ENCODE data around the gene HEXD. TPM values are rescaled to one million over a fixed set of nuclear protein-coding genes. Genes with fewer than 3 reads are reported as not detected.

The HEXD gene
- total and polyA plus RNA-seq, 3 experiments from 2014 or later = 10.6 to 30.4 (median 29.6) TPM

- Mint-ChIP-seq H3K27ac (no peak overlapping the region), H3K4me3 (no peak overlapping the region), H3K4me1 (peaks cover 2 to 12% (median 10%) of the 10 kb centered on the region in 3 donors), H3K27me3 (no peaks in the 10 kb centered on the region), H3K36me3 (peaks cover 7 to 68% (median 21%) of the 10 kb centered on the region in 3 donors), H3K9me3 (no peaks in the 10 kb centered on the region)
- H3K9me3 ChIP-seq (ENCODE audit: low read length) = no peaks in the 10 kb centered on the region
- no peaks in the 10 kb centered on the region for H3K27me3 ChIP-seq (ENCODE audit: insufficient read depth, low read length, poor library complexity, severe bottlenecking)
- H3K27ac ChIP-seq (ENCODE audit: low read depth, low read length) = no peak overlapping the region
- no peaks in the 10 kb centered on the region for H3K4me1 ChIP-seq (ENCODE audit: insufficient read depth, low read length)
- CTCF ChIA-PET = no interaction called here
- H3K4me3 ChIP-seq (ENCODE audit: low read length) = no peak overlapping the region
- DNase-seq = no peak
- POLR2A ChIA-PET = interaction anchor here (1.5 kb wide), 1 partner anchor 12 kb away, joined by 4 read pairs; the partner anchor contains the start of gene NARF
- H3K36me3 ChIP-seq (ENCODE audit: insufficient read depth, low read length) = peaks cover 19% of the 10 kb centered on the region
Observed at GRCh38 chr17:82470065-82470464, 51.9 kb downstream of the HEXD start.

DNA sequence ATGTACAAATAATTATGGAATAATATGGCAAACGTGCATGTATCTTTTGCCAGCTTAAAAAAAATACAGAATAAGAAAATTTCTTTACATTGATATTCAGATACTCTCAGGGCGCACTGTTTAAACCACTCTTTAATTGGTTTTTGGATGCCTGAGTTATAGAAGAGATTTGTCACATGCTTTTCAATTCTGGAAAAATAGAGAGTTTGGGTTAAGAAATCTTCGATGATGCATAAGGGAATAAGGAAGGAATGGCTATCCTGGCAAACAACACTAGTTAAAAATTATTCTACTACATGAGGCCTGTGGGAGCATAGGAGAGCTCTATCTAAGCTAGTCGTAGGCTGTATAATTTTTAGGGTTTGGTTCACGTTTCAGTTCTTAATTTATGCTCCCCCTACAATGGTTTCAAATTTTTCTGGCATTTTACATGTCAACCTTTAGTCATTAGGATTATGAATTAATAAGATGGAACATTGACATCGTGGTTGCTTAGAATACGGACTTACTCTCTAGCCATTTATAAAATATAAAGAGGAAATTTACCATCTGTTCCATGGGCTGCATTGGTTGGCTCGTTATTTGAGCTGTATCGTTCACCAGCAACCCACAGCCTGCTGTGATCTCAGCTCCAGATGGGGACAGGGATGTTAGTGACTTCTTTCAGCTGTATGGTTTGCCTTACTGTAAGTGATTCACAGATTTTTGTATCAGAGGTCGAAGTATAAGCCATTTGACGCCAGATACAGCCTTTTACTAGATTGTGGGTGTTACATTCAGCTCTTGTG lies 56.3 kb downstream of the HEXD start:
- CTCF ChIA-PET = no interaction called here
- H3K4me3 Mint-ChIP-seq = no peak overlapping the region

DNA sequence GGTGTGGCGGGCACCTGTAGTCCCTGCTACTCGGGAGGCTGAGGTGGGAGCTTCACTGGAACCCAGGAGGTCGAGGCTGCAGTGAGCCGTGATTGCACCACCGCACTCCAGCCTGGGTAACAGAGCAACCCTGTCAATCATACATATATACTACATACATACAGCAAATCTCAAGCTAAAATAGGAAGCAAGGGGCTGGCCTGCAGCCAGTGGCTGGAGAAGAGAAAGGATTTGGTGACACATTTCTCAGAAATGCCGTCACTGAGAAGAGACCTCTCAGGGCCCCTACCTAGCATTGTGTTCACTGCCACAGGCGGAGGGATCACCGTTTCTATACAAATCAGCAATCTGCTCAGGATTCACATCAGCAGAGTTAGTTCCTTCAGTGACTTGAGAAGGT lies 57.3 kb downstream of the HEXD start:
- Histone ChIP-seq H3K27me3 (ENCODE audit: insufficient read depth, low read length, poor library complexity, severe bottlenecking) (no peaks in the 10 kb centered on the region), H3K4me3 (ENCODE audit: low read length) (no peak overlapping the region), H3K4me1 (ENCODE audit: insufficient read depth, low read length) (no peaks in the 10 kb centered on the region), H3K9me3 (ENCODE audit: low read length) (no peaks in the 10 kb centered on the region), H3K36me3 (ENCODE audit: insufficient read depth, low read length) (peaks cover 28% of the 10 kb centered on the region), H3K27ac (ENCODE audit: low read depth, low read length) (no peak overlapping the region)
- CTCF ChIA-PET = no interaction called here
- no peaks in the 10 kb centered on the region for H3K9me3 Mint-ChIP-seq
- no peak overlapping the region for H3K4me3 Mint-ChIP-seq
- H3K27me3 Mint-ChIP-seq = no peaks in the 10 kb centered on the region
- H3K27ac Mint-ChIP-seq = peak overlapping the region in 1 of 8 donors; percentile 46
- DNase-seq = no peak
- peaks cover 0 to 66% (median 12%) of the 10 kb centered on the region in 3 donors for H3K36me3 Mint-ChIP-seq
- POLR2A ChIA-PET = no interaction called here
- H3K4me1 Mint-ChIP-seq = peaks cover 9 to 12% (median 10%) of the 10 kb centered on the region in 3 donors

More for the DNA sequence above, 56.3 kb downstream of the HEXD start:
- H3K9me3 Mint-ChIP-seq = no peaks in the 10 kb centered on the region
- H3K4me1 Mint-ChIP-seq = peaks cover 9 to 15% (median 12%) of the 10 kb centered on the region in 3 donors
- peaks cover 4 to 60% (median 15%) of the 10 kb centered on the region in 3 donors for H3K36me3 Mint-ChIP-seq
- no peak for DNase-seq
- peaks cover 18% of the 10 kb centered on the region for H3K36me3 ChIP-seq (ENCODE audit: insufficient read depth, low read length)
- H3K4me3 ChIP-seq (ENCODE audit: low read length) = no peak overlapping the region
- H3K27ac ChIP-seq (ENCODE audit: low read depth, low read length) = no peak overlapping the region
- peak overlapping the region in 2 of 8 donors; percentile 18 to 47 for H3K27ac Mint-ChIP-seq
- H3K27me3 ChIP-seq (ENCODE audit: insufficient read depth, low read length, poor library complexity, severe bottlenecking) = no peaks in the 10 kb centered on the region
- POLR2A ChIA-PET = no interaction called here
- no peaks in the 10 kb centered on the region for H3K9me3 ChIP-seq (ENCODE audit: low read length)
- no peaks in the 10 kb centered on the region for H3K4me1 ChIP-seq (ENCODE audit: insufficient read depth, low read length)
- no peaks in the 10 kb centered on the region for H3K27me3 Mint-ChIP-seq

GRCh38 chr17:82477934-82478333 lies 59.8 kb downstream of the HEXD start:
- peak overlapping the region in 5 of 8 donors; percentile 19 to 47 (median 23) for H3K27ac Mint-ChIP-seq
- H3K4me1 Mint-ChIP-seq = peaks cover 9 to 12% (median 10%) of the 10 kb centered on the region in 3 donors
- Histone ChIP-seq H3K9me3 (ENCODE audit: low read length) (no peaks in the 10 kb centered on the region), H3K27ac (ENCODE audit: low read depth, low read length) (no peak overlapping the region), H3K4me1 (ENCODE audit: insufficient read depth, low read length) (no peaks in the 10 kb centered on the region), H3K27me3 (ENCODE audit: insufficient read depth, low read length, poor library complexity, severe bottlenecking) (no peaks in the 10 kb centered on the region), H3K36me3 (ENCODE audit: insufficient read depth, low read length) (peaks cover 39% of the 10 kb centered on the region), H3K4me3 (ENCODE audit: low read length) (no peak overlapping the region)
- ChIA-PET CTCF (interaction anchor here (1.4 kb wide), 1 partner anchor 17 kb away, joined by 3 read pairs; no protein-coding TSS in a partner anchor), POLR2A (no interaction called here)
- H3K27me3 Mint-ChIP-seq = no peaks in the 10 kb centered on the region
- no peak for DNase-seq
- no peaks in the 10 kb centered on the region for H3K9me3 Mint-ChIP-seq
- no peak overlapping the region for H3K4me3 Mint-ChIP-seq
- peaks cover 0 to 73% (median 12%) of the 10 kb centered on the region in 3 donors for H3K36me3 Mint-ChIP-seq

DNA sequence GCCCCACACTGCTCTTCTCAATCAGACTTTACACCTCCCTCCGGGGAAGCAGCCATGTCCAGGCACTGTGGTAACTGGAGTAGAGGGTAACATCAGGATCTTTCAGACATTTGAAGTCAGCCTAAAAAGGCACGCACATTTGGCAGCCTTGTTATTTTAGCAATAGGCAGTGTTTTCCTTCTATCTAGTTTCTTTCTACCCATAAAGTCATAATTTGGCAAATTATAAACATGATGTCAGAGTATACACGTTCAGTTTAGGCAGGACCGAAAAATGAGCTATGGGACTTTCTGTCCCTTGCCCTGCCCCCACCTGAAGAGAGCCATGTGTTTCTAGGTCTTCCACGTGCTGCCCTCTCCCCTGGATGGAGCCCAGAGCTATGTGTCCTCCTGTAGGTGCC lies 61.5 kb downstream of the HEXD start:
- H3K27ac ChIP-seq (ENCODE audit: low read depth, low read length) = no peak overlapping the region
- Mint-ChIP-seq H3K27ac (peak overlapping the region in 1 of 8 donors; percentile 13), H3K9me3 (no peaks in the 10 kb centered on the region), H3K27me3 (no peaks in the 10 kb centered on the region), H3K4me3 (no peak overlapping the region), H3K4me1 (peaks cover 10 to 12% (median 10%) of the 10 kb centered on the region in 3 donors), H3K36me3 (peaks cover 0 to 81% (median 11%) of the 10 kb centered on the region in 3 donors)
- ChIA-PET CTCF (no interaction called here), POLR2A (no interaction called here)
- H3K36me3 ChIP-seq (ENCODE audit: insufficient read depth, low read length) = peaks cover 39% of the 10 kb centered on the region
- DNase-seq = no peak
- H3K4me1 ChIP-seq (ENCODE audit: insufficient read depth, low read length) = no peaks in the 10 kb centered on the region
- H3K9me3 ChIP-seq (ENCODE audit: low read length) = no peaks in the 10 kb centered on the region
- no peaks in the 10 kb centered on the region for H3K27me3 ChIP-seq (ENCODE audit: insufficient read depth, low read length, poor library complexity, severe bottlenecking)
- no peak overlapping the region for H3K4me3 ChIP-seq (ENCODE audit: low read length)

DNA sequence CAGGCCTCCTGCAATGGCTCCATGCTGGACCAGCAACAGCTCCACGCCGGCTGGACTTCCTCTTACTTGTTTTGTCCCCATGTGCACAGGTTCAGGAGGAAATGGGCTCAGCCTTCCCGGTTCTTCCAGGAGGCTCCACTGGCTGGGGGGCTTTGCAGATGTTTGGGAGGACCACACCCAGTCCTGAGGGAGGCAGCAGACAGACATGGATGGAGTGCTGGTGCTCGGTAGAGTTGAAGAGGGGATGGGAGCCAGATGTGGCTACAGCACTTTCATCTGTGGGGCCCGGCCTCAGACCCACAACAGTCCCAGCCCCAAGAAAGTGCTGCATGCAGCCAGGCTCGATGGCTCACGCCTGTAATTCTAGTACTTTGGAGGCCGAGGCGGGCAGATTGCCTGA lies 62.2 kb downstream of the HEXD start:
- peak overlapping the region in 1 of 8 donors; percentile 26 for H3K27ac Mint-ChIP-seq
- Histone ChIP-seq H3K4me3 (ENCODE audit: low read length) (no peak overlapping the region), H3K27me3 (ENCODE audit: insufficient read depth, low read length, poor library complexity, severe bottlenecking) (no peaks in the 10 kb centered on the region), H3K27ac (ENCODE audit: low read depth, low read length) (no peak overlapping the region), H3K36me3 (ENCODE audit: insufficient read depth, low read length) (peaks cover 40% of the 10 kb centered on the region), H3K4me1 (ENCODE audit: insufficient read depth, low read length) (no peaks in the 10 kb centered on the region), H3K9me3 (ENCODE audit: low read length) (no peaks in the 10 kb centered on the region)
- H3K4me3 Mint-ChIP-seq = no peak overlapping the region
- peaks cover 10 to 14% (median 14%) of the 10 kb centered on the region in 3 donors for H3K4me1 Mint-ChIP-seq
- ChIA-PET POLR2A (no interaction called here), CTCF (interaction anchor here (1.4 kb wide), 1 partner anchor 12 kb away, joined by 4 read pairs; no protein-coding TSS in a partner anchor)
- peaks cover 0 to 83% (median 14%) of the 10 kb centered on the region in 3 donors for H3K36me3 Mint-ChIP-seq
- no peak for DNase-seq
- H3K9me3 Mint-ChIP-seq = no peaks in the 10 kb centered on the region
- H3K27me3 Mint-ChIP-seq = no peaks in the 10 kb centered on the region

- no peaks in the 10 kb centered on the region for H3K27me3 Mint-ChIP-seq
- Histone ChIP-seq H3K27me3 (ENCODE audit: insufficient read depth, low read length, poor library complexity, severe bottlenecking) (no peaks in the 10 kb centered on the region), H3K27ac (ENCODE audit: low read depth, low read length) (no peak overlapping the region), H3K4me1 (ENCODE audit: insufficient read depth, low read length) (peaks cover 10% of the 10 kb centered on the region), H3K4me3 (ENCODE audit: low read length) (no peak overlapping the region), H3K36me3 (ENCODE audit: insufficient read depth, low read length) (peaks cover 36% of the 10 kb centered on the region), H3K9me3 (ENCODE audit: low read length) (no peaks in the 10 kb centered on the region)
- no peak for DNase-seq
- no peaks in the 10 kb centered on the region for H3K9me3 Mint-ChIP-seq
- ChIA-PET CTCF (no interaction called here), POLR2A (no interaction called here)
- no peak overlapping the region for H3K4me3 Mint-ChIP-seq
- peaks cover 0 to 91% (median 16%) of the 10 kb centered on the region in 3 donors for H3K36me3 Mint-ChIP-seq
- peak overlapping the region in 1 of 8 donors; percentile 80 for H3K27ac Mint-ChIP-seq
- peaks cover 21 to 30% (median 29%) of the 10 kb centered on the region in 3 donors for H3K4me1 Mint-ChIP-seq
Observed at GRCh38 chr17:82483204-82483660, 65.1 kb downstream of the HEXD start.

DNA sequence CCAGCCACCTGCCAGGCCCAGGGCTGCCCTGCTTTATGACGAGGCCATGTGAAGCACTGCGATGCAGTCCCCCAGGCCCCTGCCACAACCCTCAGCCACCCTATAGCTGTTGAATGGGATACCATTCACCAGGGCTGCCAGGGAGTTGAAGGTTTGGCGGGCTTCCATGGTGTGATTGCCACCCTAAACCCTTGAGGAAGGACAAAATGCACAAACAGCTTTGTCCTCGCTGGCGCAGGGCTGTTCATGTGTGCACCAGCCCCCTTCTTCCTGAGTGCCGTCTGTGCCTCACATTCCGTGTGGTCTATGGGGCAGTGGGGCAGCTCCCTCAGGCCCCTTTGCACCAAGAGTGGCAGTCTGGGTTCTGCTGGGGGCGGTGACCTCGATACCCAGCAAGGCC lies 65.7 kb downstream of the HEXD start:
- H3K27me3 Mint-ChIP-seq = no peaks in the 10 kb centered on the region
- Histone ChIP-seq H3K27me3 (ENCODE audit: insufficient read depth, low read length, poor library complexity, severe bottlenecking) (no peaks in the 10 kb centered on the region), H3K4me3 (ENCODE audit: low read length) (no peak overlapping the region), H3K9me3 (ENCODE audit: low read length) (no peaks in the 10 kb centered on the region), H3K4me1 (ENCODE audit: insufficient read depth, low read length) (peaks cover 10% of the 10 kb centered on the region), H3K27ac (ENCODE audit: low read depth, low read length) (no peak overlapping the region), H3K36me3 (ENCODE audit: insufficient read depth, low read length) (peaks cover 32% of the 10 kb centered on the region)
- no peak for DNase-seq
- no peak overlapping the region for H3K4me3 Mint-ChIP-seq
- H3K9me3 Mint-ChIP-seq = no peaks in the 10 kb centered on the region
- POLR2A ChIA-PET = no interaction called here
- CTCF ChIA-PET = no interaction called here
- peak overlapping the region in 1 of 8 donors; percentile 14 for H3K27ac Mint-ChIP-seq
- H3K36me3 Mint-ChIP-seq = peaks cover 0 to 89% (median 16%) of the 10 kb centered on the region in 3 donors
- H3K4me1 Mint-ChIP-seq = peaks cover 20 to 29% (median 28%) of the 10 kb centered on the region in 3 donors

Measured in CD8-positive, alpha-beta memory T cell (primary cell).